A549 (cell line): ENCODE results near the gene ELL2.

Experiments
- ESRRA ChIP-seq: fragments of 150-350 bp; IDR thresholded peaks from 2 replicates; pipeline ENCODE4 v1.6.1; 2014; ENCODE audit warnings: mild to moderate bottlenecking, low read length, borderline replicate concordance
- HEYL ChIP-seq: fragments of 250-450 bp; sonication (Bioruptor Pico); IDR thresholded peaks from 2 replicates; pipeline ENCODE4 v1.8.0; 2021; ENCODE audit warnings: mild to moderate bottlenecking, moderate library complexity
- POLR2A ChIP-seq: IDR thresholded peaks from 2 replicates; pipeline ENCODE4 v1.6.1; 2012; ENCODE audit warnings: mild to moderate bottlenecking, low read length
- SMC3 ChIP-seq: fragments of >200 bp; sonication (Bioruptor Twin); formaldehyde crosslinking; IDR thresholded peaks from 3 replicates; pipeline ENCODE4 v1.6.1; 2018; ENCODE audit warnings: inconsistent platforms
- TP53 ChIP-seq: fragments of 250-450 bp; sonication (Bioruptor Pico); IDR thresholded peaks from 2 replicates; pipeline ENCODE4 v1.5.0; 2021; ENCODE audit warnings: mild to moderate bottlenecking, moderate library complexity
- TF ChIP-seq, protein P1 (sequence below): fragments of >200 bp; sonication (Bioruptor Twin); formaldehyde crosslinking; IDR thresholded peaks from 3 replicates; pipeline ENCODE4 v1.5.1; 2016

DNA sequence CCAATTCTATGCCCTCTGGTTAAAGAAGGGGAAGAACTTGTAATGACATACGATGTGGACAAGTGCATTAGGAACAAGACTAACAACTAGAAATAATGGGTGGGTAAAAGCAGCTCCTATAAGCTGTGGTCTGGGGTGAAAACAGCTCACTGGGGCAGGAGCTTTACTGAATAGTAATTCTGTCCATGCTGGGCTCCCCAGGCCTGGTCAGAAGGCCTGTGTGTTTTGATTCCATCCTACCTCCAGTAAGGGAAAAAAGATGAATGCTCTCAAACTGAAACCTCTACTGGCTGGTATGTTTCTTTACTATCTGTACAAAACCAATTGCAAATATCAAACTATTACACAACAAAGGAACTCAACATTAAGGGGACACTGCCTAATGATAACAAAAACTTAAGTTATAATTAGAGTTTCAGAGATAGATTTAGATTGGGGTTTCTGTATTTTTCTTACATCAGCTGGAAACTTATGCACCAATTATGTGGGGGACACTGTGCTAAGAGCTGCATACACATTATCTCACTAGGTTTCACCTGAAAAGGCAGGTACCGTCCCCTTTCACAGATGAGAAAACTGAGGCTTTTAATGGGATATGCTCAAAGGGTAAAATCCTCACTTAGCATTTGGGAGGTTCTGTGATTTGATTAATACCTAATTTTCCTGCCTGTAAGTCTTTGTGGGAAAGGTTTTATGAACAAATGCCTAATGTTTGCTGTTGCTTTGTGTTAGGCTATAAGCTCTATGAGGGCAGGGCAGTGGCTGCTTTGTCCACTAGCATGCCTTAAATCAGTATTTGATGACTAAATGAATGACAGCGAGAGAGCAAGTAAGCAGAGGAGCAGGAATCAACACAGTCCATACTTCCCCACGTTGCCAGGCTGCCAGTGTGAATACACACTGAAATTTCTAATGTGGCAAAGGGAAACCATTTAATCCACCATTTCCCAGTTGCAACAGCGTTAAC lies 53.6 kb downstream of the ELL2 start:
- no peak for TF ChIP-seq HEYL
- TF ChIP-seq, protein P1, sequence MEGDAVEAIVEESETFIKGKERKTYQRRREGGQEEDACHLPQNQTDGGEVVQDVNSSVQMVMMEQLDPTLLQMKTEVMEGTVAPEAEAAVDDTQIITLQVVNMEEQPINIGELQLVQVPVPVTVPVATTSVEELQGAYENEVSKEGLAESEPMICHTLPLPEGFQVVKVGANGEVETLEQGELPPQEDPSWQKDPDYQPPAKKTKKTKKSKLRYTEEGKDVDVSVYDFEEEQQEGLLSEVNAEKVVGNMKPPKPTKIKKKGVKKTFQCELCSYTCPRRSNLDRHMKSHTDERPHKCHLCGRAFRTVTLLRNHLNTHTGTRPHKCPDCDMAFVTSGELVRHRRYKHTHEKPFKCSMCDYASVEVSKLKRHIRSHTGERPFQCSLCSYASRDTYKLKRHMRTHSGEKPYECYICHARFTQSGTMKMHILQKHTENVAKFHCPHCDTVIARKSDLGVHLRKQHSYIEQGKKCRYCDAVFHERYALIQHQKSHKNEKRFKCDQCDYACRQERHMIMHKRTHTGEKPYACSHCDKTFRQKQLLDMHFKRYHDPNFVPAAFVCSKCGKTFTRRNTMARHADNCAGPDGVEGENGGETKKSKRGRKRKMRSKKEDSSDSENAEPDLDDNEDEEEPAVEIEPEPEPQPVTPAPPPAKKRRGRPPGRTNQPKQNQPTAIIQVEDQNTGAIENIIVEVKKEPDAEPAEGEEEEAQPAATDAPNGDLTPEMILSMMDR, result no peak
- TF ChIP-seq TP53 (CRISPR knock-in tag), result no peak
- TF ChIP-seq SMC3, result no peak
- TF ChIP-seq ESRRA, result no peak
- no peak for TF ChIP-seq POLR2A
